Stimulated activated CD8-positive, alpha-beta memory T cell treated with anti-CD3 and anti-CD28 coated beads, Interleukin-15, amount 100 ng/mL, for 24 hours (primary cell): Measurements from ENCODE around the gene PTX4.
"Not testable (repeated sequence)": the region's sequence is repeated elsewhere in the genome, so short reads cannot be mapped to it uniquely, and the experiment has no call there.

Experiments
- DNase-seq: peaks from one replicate; pipeline ENCODE4 v3.0.0-alpha.2; 2020; ENCODE audit warnings: low read depth

The PTX4 gene

GRCh38 chr16:1481906-1482835 lies 6.6 kb downstream of the PTX4 start:
- DNase-seq, result no peak

GRCh38 chr16:1478937-1479336 lies 9.8 kb downstream of the PTX4 start:
- not testable (repeated sequence) for DNase-seq

GRCh38 chr16:1477033-1477432 lies 11.7 kb downstream of the PTX4 start:
- DNase-seq, result no peak

GRCh38 chr16:1475552-1476114 lies 13.1 kb downstream of the PTX4 start:
- no peak for DNase-seq

GRCh38 chr16:1474796-1475551 lies 13.8 kb downstream of the PTX4 start, which contains the start of gene CLCN7:
Gene CLCN7 (minus strand): TSS chr16:1475028. CDS start chr16:1474974, 54 bp downstream.
- DNase-seq, result peak; percentile 86

- no peak for DNase-seq
These were observed 14.5 kb downstream of the PTX4 start for GRCh38 chr16:1474082-1474795.

- DNase-seq, result no peak
These were observed 15.8 kb downstream of the PTX4 start for GRCh38 chr16:1472974-1473373.

GRCh38 chr16:1471569-1472194 lies 17.1 kb downstream of the PTX4 start:
- no peak for DNase-seq

GRCh38 chr16:1470481-1471251 lies 18.1 kb downstream of the PTX4 start:
- DNase-seq, result no peak

- DNase-seq, result no peak
These were observed 19.0 kb downstream of the PTX4 start for GRCh38 chr16:1469693-1470201.

GRCh38 chr16:1469141-1469540 lies 19.6 kb downstream of the PTX4 start:
- DNase-seq, result not testable (repeated sequence)

- no peak for DNase-seq
These were observed 20.3 kb downstream of the PTX4 start for GRCh38 chr16:1468426-1468810.

GRCh38 chr16:1466968-1467521 lies 21.7 kb downstream of the PTX4 start:
- DNase-seq, result no peak

GRCh38 chr16:1466054-1466453 lies 22.7 kb downstream of the PTX4 start:
- DNase-seq, result no peak

- no peak for DNase-seq
These were observed 23.2 kb downstream of the PTX4 start for GRCh38 chr16:1465567-1465915.

GRCh38 chr16:1464894-1465566 lies 23.7 kb downstream of the PTX4 start:
- DNase-seq, result no peak

GRCh38 chr16:1464196-1464893 lies 24.4 kb downstream of the PTX4 start:
- DNase-seq, result no peak

- DNase-seq, result no peak
These were observed 27.6 kb downstream of the PTX4 start for GRCh38 chr16:1461146-1461545.

- no peak for DNase-seq
These were observed 28.1 kb downstream of the PTX4 start for GRCh38 chr16:1460602-1461138.
